ENCODE measurements around the gene HOXA7. TPM values are rescaled to one million over a fixed set of nuclear protein-coding genes. Genes with fewer than 3 reads are reported as not detected.

The HOXA7 gene
- total and polyA plus RNA-seq, 2 experiments from 2014 or later = 0.83 TPM; not detected in 1

DNA sequence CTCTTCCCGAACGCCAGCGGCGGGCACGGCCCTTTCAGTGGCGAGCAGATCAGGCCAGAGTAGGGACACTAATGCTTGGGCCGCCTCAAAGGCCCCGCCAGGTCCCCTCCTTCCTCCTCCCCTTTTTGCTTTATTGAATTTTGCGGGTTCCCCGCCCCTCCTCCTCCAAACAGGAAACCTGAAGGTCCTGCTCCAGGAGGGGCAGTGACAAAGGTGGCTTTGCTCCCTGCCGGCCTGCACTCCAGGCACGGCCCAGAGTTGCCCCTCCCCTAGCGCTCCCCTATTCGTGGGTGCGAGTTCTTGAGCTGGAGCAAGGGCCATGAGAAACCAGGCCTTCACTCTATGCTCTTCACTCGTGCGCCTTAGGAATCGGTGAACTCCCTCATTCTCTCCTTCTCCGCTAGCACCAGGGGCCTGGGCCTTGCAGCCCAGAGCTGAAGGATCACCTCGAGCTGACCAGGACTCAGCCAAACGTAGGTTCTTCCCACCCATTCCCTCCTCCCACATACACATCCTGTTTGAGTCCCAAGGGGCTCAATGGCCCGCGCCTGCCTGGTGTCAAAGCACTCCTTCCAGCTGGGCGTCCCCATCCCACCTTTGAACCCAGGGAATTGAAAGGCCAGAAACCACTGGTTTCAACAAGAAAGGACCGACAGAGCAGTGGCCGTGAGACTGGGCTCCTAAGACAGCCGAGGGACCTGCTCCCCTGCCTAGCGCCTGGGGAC is 8.3 kb downstream of the HOXA7 start:
- Histone ChIP-seq H3K27ac (no peak overlapping the region), H4K20me1 (ENCODE audit: insufficient read depth, poor library complexity, severe bottlenecking) (no peaks in the 10 kb centered on the region), H3K79me2 (no peaks in the 10 kb centered on the region), H3K27me3 (peaks cover 95% of the 10 kb centered on the region), H3K9me2 (replicated peaks; ENCODE audit: insufficient read depth) (no peaks in the 10 kb centered on the region), H3K36me3 (replicated peaks; ENCODE audit: insufficient read depth, low read depth) (no peaks in the 10 kb centered on the region), H3K4me3 (no peak overlapping the region), H2AFZ (no peak overlapping the region), H3K4me2 (peak overlapping the region; percentile 73), H3K9me3 (ENCODE audit: low read depth) (no peaks in the 10 kb centered on the region), H3K4me1 (ENCODE audit: insufficient read depth) (peaks cover 12% of the 10 kb centered on the region)
- TF ChIP-seq EZH2phosphoT487 (IDR thresholded peaks at IDR 0.05; ENCODE audit: low read depth, severe bottlenecking, unreplicated experiment) (no peak), EZH2 (IDR thresholded peaks at IDR 0.05; ENCODE audit: borderline replicate concordance) (no peak)
- TF ChIP-seq, protein P1, sequence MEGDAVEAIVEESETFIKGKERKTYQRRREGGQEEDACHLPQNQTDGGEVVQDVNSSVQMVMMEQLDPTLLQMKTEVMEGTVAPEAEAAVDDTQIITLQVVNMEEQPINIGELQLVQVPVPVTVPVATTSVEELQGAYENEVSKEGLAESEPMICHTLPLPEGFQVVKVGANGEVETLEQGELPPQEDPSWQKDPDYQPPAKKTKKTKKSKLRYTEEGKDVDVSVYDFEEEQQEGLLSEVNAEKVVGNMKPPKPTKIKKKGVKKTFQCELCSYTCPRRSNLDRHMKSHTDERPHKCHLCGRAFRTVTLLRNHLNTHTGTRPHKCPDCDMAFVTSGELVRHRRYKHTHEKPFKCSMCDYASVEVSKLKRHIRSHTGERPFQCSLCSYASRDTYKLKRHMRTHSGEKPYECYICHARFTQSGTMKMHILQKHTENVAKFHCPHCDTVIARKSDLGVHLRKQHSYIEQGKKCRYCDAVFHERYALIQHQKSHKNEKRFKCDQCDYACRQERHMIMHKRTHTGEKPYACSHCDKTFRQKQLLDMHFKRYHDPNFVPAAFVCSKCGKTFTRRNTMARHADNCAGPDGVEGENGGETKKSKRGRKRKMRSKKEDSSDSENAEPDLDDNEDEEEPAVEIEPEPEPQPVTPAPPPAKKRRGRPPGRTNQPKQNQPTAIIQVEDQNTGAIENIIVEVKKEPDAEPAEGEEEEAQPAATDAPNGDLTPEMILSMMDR (IDR thresholded peaks at IDR 0.05; ENCODE audit: poor library complexity) = no peak
- 24% methylated on average over 28 of the region's 28 CpGs for WGBS (ENCODE audit: low lambda C conversion rate, missing lambda C conversion rate)
- no peak for DNase-seq (ENCODE audit: low spot score)

DNA sequence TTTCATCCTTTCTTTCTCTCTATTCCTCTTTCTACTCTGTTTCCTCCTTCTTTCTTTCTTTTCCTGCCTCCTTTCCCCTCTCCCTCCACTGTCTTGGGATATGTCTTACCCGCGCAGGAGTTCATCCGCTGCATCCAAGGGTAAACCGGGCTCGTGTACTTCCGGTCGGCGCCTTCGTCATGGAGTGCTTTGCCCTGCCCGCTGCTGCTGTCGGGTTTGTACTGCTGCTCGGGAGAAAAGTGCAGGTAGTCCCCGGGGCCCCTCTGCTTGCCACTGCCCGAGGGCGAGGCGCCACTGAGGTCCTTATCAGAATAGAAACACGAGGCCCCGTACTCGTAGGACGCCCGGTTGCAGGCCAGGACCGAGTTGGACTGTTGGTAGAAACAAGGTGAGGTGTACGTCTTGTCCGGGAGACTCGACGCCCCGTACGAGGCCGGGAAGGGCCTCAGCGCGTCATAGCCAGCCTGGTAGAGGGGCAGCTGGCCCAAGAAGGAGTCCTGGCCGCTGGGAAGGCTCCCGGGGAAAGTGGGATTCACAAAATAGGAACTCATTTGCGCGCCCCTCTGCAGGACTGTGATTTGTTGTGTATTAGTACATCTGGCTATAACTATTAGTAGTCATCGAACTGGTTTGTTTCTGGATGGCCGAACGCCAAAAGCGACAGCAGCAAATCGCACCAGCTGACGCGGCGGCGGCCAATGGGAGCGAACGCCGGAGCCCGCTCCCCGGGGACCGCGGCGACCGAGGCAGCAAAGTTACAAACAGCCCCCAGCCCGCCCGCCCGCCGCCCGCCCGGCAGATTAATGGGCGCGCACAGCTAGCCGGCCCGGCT is 9.1 kb downstream of the HOXA7 start, which contains the start of gene HOXA6:
Gene HOXA6, minus strand, starts transcription at position 576 of the 832 bp plus-strand sequence. Its CDS starts 25 bp downstream, at position 551.
- Histone ChIP-seq H2AFZ (no peak within 1 kb of the TSS), H3K27me3 (peaks cover 95% of the 10 kb centered on the region)

DNA sequence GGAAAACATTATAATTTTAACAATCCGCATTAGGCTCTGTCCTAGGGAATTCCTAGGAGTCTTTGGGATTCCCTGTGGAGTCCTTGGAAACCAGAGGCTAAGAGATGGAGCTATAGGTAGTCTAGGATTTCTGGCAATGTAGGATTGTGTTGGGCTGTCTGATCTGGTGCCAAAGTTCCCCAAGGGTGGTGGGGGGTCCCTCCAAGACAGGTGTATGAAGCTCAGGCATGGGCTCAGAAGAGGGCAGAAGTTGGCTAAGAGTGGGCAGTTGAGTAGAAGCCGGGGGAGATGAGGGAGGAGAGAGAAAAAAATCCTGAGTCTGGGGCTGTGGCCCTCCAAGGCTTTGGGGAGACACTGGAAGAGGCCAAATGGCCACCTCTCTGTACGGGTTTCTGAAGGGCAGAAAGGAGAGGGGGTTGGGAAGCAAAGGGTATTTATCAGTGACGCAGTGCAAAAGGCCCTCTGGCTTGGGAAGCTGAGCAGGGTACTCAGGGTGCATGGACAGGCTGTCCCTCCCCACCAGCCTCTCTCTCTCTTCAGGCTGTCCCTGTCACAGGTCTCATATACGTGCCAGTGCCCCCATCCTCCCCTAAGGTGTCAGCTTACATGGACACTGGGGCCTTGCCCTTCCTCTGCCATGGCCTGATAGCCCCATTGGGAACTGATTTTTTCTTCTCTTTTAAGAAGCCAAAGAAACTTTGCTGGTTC is 9.8 kb downstream of the HOXA7 start:
- Histone ChIP-seq H3K4me1 (ENCODE audit: insufficient read depth) (peaks cover 17% of the 10 kb centered on the region), H3K4me2 (no peak overlapping the region), H3K9me2 (replicated peaks; ENCODE audit: insufficient read depth) (no peaks in the 10 kb centered on the region), H3K9me3 (ENCODE audit: low read depth) (no peaks in the 10 kb centered on the region), H3K36me3 (replicated peaks; ENCODE audit: insufficient read depth, low read depth) (no peaks in the 10 kb centered on the region), H3K4me3 (no peak overlapping the region), H3K27ac (no peak overlapping the region), H4K20me1 (ENCODE audit: insufficient read depth, poor library complexity, severe bottlenecking) (no peaks in the 10 kb centered on the region), H3K27me3 (peaks cover 96% of the 10 kb centered on the region), H2AFZ (no peak overlapping the region), H3K79me2 (no peaks in the 10 kb centered on the region)
- TF ChIP-seq, protein P1 (IDR thresholded peaks at IDR 0.05; ENCODE audit: poor library complexity) = no peak
- TF ChIP-seq EZH2phosphoT487 (IDR thresholded peaks at IDR 0.05; ENCODE audit: low read depth, severe bottlenecking, unreplicated experiment) = no peak
- 54% methylated on average over 5 of the region's 5 CpGs for WGBS (ENCODE audit: low lambda C conversion rate, missing lambda C conversion rate)
- DNase-seq (ENCODE audit: low spot score) = no peak

More for the DNA sequence above, 9.1 kb downstream of the HOXA7 start, which contains the start of gene HOXA6:
- H3K9me2 ChIP-seq (replicated peaks; ENCODE audit: insufficient read depth) = no peaks in the 10 kb centered on the region
- peaks cover 17% of the 10 kb centered on the region for H3K4me1 ChIP-seq (ENCODE audit: insufficient read depth)
- peak within 1 kb of the TSS; percentile 73 for H3K4me2 ChIP-seq
- no peaks in the 10 kb centered on the region for H3K36me3 ChIP-seq (replicated peaks; ENCODE audit: insufficient read depth, low read depth)
- no peaks in the 10 kb centered on the region for H3K79me2 ChIP-seq
- no peak within 1 kb of the TSS for H3K4me3 ChIP-seq
- DNase-seq (ENCODE audit: low spot score) = no peak
- TF ChIP-seq, protein P1 (IDR thresholded peaks at IDR 0.05; ENCODE audit: poor library complexity) = no peak
- peak; percentile 23 for TF ChIP-seq EZH2phosphoT487 (IDR thresholded peaks at IDR 0.05; ENCODE audit: low read depth, severe bottlenecking, unreplicated experiment)
- TF ChIP-seq EZH2 (IDR thresholded peaks at IDR 0.05; ENCODE audit: borderline replicate concordance) = peak; percentile 82
- WGBS (ENCODE audit: low lambda C conversion rate, missing lambda C conversion rate) = 17% methylated on average over 48 of the region's 63 CpGs
- H3K9me3 ChIP-seq (ENCODE audit: low read depth) = no peaks in the 10 kb centered on the region
- H3K27ac ChIP-seq = no peak within 1 kb of the TSS
- no peaks in the 10 kb centered on the region for H4K20me1 ChIP-seq (ENCODE audit: insufficient read depth, poor library complexity, severe bottlenecking)
